Activated T-cell treated with anti-CD3 and anti-CD28 coated beads, Interleukin-2, amount 50 U/mL, for 72 hours (primary cell): ENCODE results near the gene HYCC1. TPM values are rescaled to one million over a fixed set of nuclear protein-coding genes. Genes with fewer than 3 reads are reported as not detected.

Experiments used
- ATAC-seq, 2 donors: fragments of 150-1000 bp; cut with Tn5 transposase; replicated peaks in 1 of 2; 2 replicates each; pipeline ENCODE4 v1.10.0; 2021; ENCODE audit warnings: moderate library complexity in 2 of 2, mild to moderate bottlenecking in 1 of 2
- DNase-seq, 2 donors: peaks; one replicate each; pipeline ENCODE4 v3.0.0; 2021 to 2022; ENCODE audit warnings: mixed read lengths in 1 of 2
- H3K27ac Mint-ChIP-seq: one replicate; pipeline ENCODE4 v1.8.0; 2022; ENCODE audit warnings: mild to moderate bottlenecking, moderate library complexity, mixed read lengths
- H3K27me3 Mint-ChIP-seq: one replicate; pipeline ENCODE4 v1.8.0; 2022; ENCODE audit warnings: low read depth, mixed read lengths
- H3K36me3 Mint-ChIP-seq, 2 donors: one replicate each; pipeline ENCODE4 v1.8.0; 2022; ENCODE audit warnings: mixed read lengths in 2 of 2, mild to moderate bottlenecking in 1 of 2; ENCODE audit not compliant: insufficient read depth in 2 of 2
- H3K4me1 Mint-ChIP-seq: one replicate; pipeline ENCODE4 v1.8.0; 2022; ENCODE audit warnings: low read depth, mixed read lengths
- H3K4me3 Mint-ChIP-seq, 2 donors: one replicate each; pipeline ENCODE4 v1.8.0; 2022; ENCODE audit warnings: mild to moderate bottlenecking in 2 of 2, mixed read lengths in 2 of 2, moderate library complexity in 2 of 2
- H3K9me3 Mint-ChIP-seq, 2 donors: one replicate each; pipeline ENCODE4 v1.8.0; 2022; ENCODE audit warnings: mixed read lengths in 2 of 2
- total RNA-seq, 2 donors: library from RNA; stranded (reverse); gene quantifications; one replicate each; pipeline ENCODE4 v1.2.3, GENCODE V29; 2022

The HYCC1 gene
- total RNA-seq, 2 donors from 2014 or later: 25.3 to 26.0 TPM

- H3K4me1 Mint-ChIP-seq: peaks cover 7% of the 10 kb centered on the region
- DNase-seq (no peak), ATAC-seq (no peak)
- H3K4me3 Mint-ChIP-seq: no peak overlapping the region
- no peaks in the 10 kb centered on the region for H3K9me3 Mint-ChIP-seq
- no peaks in the 10 kb centered on the region for H3K36me3 Mint-ChIP-seq
- peaks cover 51% of the 10 kb centered on the region for H3K27me3 Mint-ChIP-seq
- H3K27ac Mint-ChIP-seq: no peak overlapping the region
These were observed 13.3 kb upstream of the HYCC1 start for GRCh38 chr7:23027261-23027660.

GRCh38 chr7:23026164-23026563 lies 12.2 kb upstream of the HYCC1 start:
- Mint-ChIP-seq H3K4me1 (peaks cover 18% of the 10 kb centered on the region), H3K4me3 (no peak overlapping the region), H3K27ac (no peak overlapping the region), H3K36me3 (no peaks in the 10 kb centered on the region), H3K27me3 (peaks cover 52% of the 10 kb centered on the region), H3K9me3 (no peaks in the 10 kb centered on the region)
- ATAC-seq (no peak), DNase-seq (no peak)

- H3K4me1 Mint-ChIP-seq: peaks cover 31% of the 10 kb centered on the region
- DNase-seq (no peak), ATAC-seq (no peak)
- H3K9me3 Mint-ChIP-seq: no peaks in the 10 kb centered on the region
- H3K36me3 Mint-ChIP-seq: no peaks in the 10 kb centered on the region
- no peak overlapping the region for H3K4me3 Mint-ChIP-seq
- no peak overlapping the region for H3K27ac Mint-ChIP-seq
- peaks cover 52% of the 10 kb centered on the region for H3K27me3 Mint-ChIP-seq
These were observed 10.5 kb upstream of the HYCC1 start for GRCh38 chr7:23024454-23024853.

GRCh38 chr7:23022851-23023250 lies 8.9 kb upstream of the HYCC1 start:
- H3K4me1 Mint-ChIP-seq: peaks cover 38% of the 10 kb centered on the region
- peaks cover 44% of the 10 kb centered on the region for H3K27me3 Mint-ChIP-seq
- H3K9me3 Mint-ChIP-seq: no peaks in the 10 kb centered on the region
- H3K27ac Mint-ChIP-seq: no peak overlapping the region
- no peaks in the 10 kb centered on the region for H3K36me3 Mint-ChIP-seq
- no peak for DNase-seq
- ATAC-seq: no peak
- no peak overlapping the region for H3K4me3 Mint-ChIP-seq

- peaks cover 38% of the 10 kb centered on the region for H3K4me1 Mint-ChIP-seq
- H3K4me3 Mint-ChIP-seq: no peak overlapping the region
- no peak overlapping the region for H3K27ac Mint-ChIP-seq
- no peaks in the 10 kb centered on the region for H3K9me3 Mint-ChIP-seq
- peak in 1 of 2 donors; percentile 12 for DNase-seq
- peaks cover 44% of the 10 kb centered on the region for H3K27me3 Mint-ChIP-seq
- H3K36me3 Mint-ChIP-seq: no peaks in the 10 kb centered on the region
- ATAC-seq: no peak
These were observed 8.4 kb upstream of the HYCC1 start for GRCh38 chr7:23022258-23022769.

- DNase-seq (no peak), ATAC-seq (no peak)
- Mint-ChIP-seq H3K4me1 (peaks cover 38% of the 10 kb centered on the region), H3K27ac (no peak overlapping the region), H3K36me3 (no peaks in the 10 kb centered on the region), H3K27me3 (peaks cover 37% of the 10 kb centered on the region), H3K9me3 (no peaks in the 10 kb centered on the region), H3K4me3 (peak overlapping the region; percentile 19 to 61)
These were observed 7.7 kb upstream of the HYCC1 start for GRCh38 chr7:23021596-23021995.

GRCh38 chr7:23020742-23021401 lies 6.9 kb upstream of the HYCC1 start:
- no peaks in the 10 kb centered on the region for H3K9me3 Mint-ChIP-seq
- H3K4me3 Mint-ChIP-seq: peak overlapping the region; percentile 10 to 61
- H3K27me3 Mint-ChIP-seq: peaks cover 30% of the 10 kb centered on the region
- peak; percentile 95 for ATAC-seq
- DNase-seq: peak; percentile 31 to 39
- no peaks in the 10 kb centered on the region for H3K36me3 Mint-ChIP-seq
- H3K4me1 Mint-ChIP-seq: peaks cover 38% of the 10 kb centered on the region
- H3K27ac Mint-ChIP-seq: no peak overlapping the region

- DNase-seq (no peak), ATAC-seq (no peak)
- Mint-ChIP-seq H3K4me1 (peaks cover 48% of the 10 kb centered on the region), H3K4me3 (no peak overlapping the region), H3K9me3 (peaks cover 1 to 3% of the 10 kb centered on the region in 2 donors), H3K27ac (no peak overlapping the region), H3K36me3 (peaks cover 2% of the 10 kb centered on the region in 2 donors), H3K27me3 (peaks cover 16% of the 10 kb centered on the region)
These were observed 4.8 kb upstream of the HYCC1 start for GRCh38 chr7:23018750-23019149.

GRCh38 chr7:23017309-23017708 lies 3.4 kb upstream of the HYCC1 start:
- Mint-ChIP-seq H3K4me3 (no peak overlapping the region), H3K27ac (no peak overlapping the region), H3K4me1 (peaks cover 41% of the 10 kb centered on the region), H3K36me3 (peaks cover 2% of the 10 kb centered on the region in 2 donors), H3K27me3 (peaks cover 2% of the 10 kb centered on the region), H3K9me3 (peaks cover 1 to 3% of the 10 kb centered on the region in 2 donors)
- ATAC-seq (no peak), DNase-seq (no peak)

- Mint-ChIP-seq H3K27ac (no peak overlapping the region), H3K9me3 (peaks cover 1 to 3% of the 10 kb centered on the region in 2 donors), H3K36me3 (peaks cover 2% of the 10 kb centered on the region in 2 donors), H3K27me3 (no peaks in the 10 kb centered on the region), H3K4me1 (peaks cover 34% of the 10 kb centered on the region), H3K4me3 (no peak overlapping the region)
- DNase-seq: no peak
- no peak for ATAC-seq
These were observed 2.7 kb upstream of the HYCC1 start for GRCh38 chr7:23016345-23017253.

GRCh38 chr7:23014681-23015080 lies 751 bp upstream of the HYCC1 start:
- peaks cover 17% of the 10 kb centered on the region for H3K4me1 Mint-ChIP-seq
- no peak for DNase-seq
- H3K27me3 Mint-ChIP-seq: no peaks in the 10 kb centered on the region
- peak overlapping the region; percentile 80 to 94 for H3K4me3 Mint-ChIP-seq
- no peak overlapping the region for H3K27ac Mint-ChIP-seq
- H3K36me3 Mint-ChIP-seq: peaks cover 2% of the 10 kb centered on the region in 2 donors
- H3K9me3 Mint-ChIP-seq: peaks cover 1 to 3% of the 10 kb centered on the region in 2 donors
- ATAC-seq: no peak

- Mint-ChIP-seq H3K4me1 (peaks cover 10% of the 10 kb centered on the region), H3K4me3 (no peak overlapping the region), H3K27me3 (no peaks in the 10 kb centered on the region), H3K27ac (no peak overlapping the region), H3K9me3 (peaks cover 1 to 3% of the 10 kb centered on the region in 2 donors), H3K36me3 (peaks cover 2% of the 10 kb centered on the region in 2 donors)
- ATAC-seq: no peak
- peak; percentile 15 to 21 for DNase-seq
These were observed 819 bp downstream of the HYCC1 start for GRCh38 chr7:23012908-23013714.
